ENCODE data around the gene RNLS.

The RNLS gene

DNA sequence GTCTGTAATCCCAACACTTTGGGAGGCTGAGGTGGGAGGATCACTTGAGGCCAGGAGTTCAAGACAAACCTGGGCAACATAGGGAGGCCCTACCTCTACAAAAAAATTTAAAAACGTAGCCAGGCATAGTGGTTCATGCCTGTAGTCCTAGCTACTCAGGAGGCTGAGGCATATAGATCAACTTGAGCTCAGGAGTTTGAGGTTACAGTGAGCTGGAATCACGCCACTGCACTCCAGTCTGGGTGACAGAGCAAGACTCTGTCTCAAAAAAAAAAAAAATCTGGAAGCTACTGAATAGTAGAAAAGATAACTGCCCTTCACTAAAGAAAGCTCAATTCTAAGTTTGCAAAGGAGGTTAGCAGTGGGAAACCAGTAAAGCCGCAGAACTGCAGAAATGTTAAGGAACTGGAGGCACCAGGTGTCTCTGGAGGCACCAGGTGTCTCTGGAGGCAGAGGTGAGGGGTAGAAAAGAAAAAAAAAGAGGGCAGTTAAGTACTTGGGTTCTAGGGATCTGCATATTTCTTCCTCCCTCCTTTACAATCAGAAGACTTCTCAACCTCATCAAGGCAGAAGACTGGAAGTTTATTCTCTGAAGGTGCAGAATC lies 56.5 kb downstream of the RNLS start:
- no peaks in the 10 kb centered on the region for H3K9me2 ChIP-seq (replicated peaks; ENCODE audit: insufficient read depth, low read length)
- no peaks in the 10 kb centered on the region for H3K79me2 ChIP-seq (ENCODE audit: insufficient read depth, low read length)
- TF ChIP-seq EZH2phosphoT487 (conservative IDR thresholded peaks at IDR 0.05; ENCODE audit: low read length), result no peak
- TF ChIP-seq, protein P1, sequence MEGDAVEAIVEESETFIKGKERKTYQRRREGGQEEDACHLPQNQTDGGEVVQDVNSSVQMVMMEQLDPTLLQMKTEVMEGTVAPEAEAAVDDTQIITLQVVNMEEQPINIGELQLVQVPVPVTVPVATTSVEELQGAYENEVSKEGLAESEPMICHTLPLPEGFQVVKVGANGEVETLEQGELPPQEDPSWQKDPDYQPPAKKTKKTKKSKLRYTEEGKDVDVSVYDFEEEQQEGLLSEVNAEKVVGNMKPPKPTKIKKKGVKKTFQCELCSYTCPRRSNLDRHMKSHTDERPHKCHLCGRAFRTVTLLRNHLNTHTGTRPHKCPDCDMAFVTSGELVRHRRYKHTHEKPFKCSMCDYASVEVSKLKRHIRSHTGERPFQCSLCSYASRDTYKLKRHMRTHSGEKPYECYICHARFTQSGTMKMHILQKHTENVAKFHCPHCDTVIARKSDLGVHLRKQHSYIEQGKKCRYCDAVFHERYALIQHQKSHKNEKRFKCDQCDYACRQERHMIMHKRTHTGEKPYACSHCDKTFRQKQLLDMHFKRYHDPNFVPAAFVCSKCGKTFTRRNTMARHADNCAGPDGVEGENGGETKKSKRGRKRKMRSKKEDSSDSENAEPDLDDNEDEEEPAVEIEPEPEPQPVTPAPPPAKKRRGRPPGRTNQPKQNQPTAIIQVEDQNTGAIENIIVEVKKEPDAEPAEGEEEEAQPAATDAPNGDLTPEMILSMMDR (IDR thresholded peaks at IDR 0.05; ENCODE audit: insufficient read depth, low read length, poor library complexity, severe bottlenecking), result no peak
- H3K9ac ChIP-seq (ENCODE audit: low read length), result no peak overlapping the region
- H3K4me2 ChIP-seq (ENCODE audit: low read depth, low read length, poor library complexity, severe bottlenecking), result no peak overlapping the region
- H3K36me3 ChIP-seq (ENCODE audit: low read length), result no peaks in the 10 kb centered on the region
- no peaks in the 10 kb centered on the region for H3K27me3 ChIP-seq (ENCODE audit: low read length)
- no peak overlapping the region for H3K4me3 ChIP-seq (ENCODE audit: insufficient read depth, low read length, poor library complexity, severe bottlenecking)
- no peaks in the 10 kb centered on the region for H3K9me3 ChIP-seq (ENCODE audit: insufficient read depth, low read length)
- H2AFZ ChIP-seq (ENCODE audit: low read depth, low read length, severe bottlenecking), result no peak overlapping the region
- H4K20me1 ChIP-seq (ENCODE audit: low read depth, low read length), result no peaks in the 10 kb centered on the region
- no peak overlapping the region for H3K27ac ChIP-seq (ENCODE audit: low read depth, low read length)
- H3F3A ChIP-seq (ENCODE audit: insufficient read depth), result no peaks in the 10 kb centered on the region

DNA sequence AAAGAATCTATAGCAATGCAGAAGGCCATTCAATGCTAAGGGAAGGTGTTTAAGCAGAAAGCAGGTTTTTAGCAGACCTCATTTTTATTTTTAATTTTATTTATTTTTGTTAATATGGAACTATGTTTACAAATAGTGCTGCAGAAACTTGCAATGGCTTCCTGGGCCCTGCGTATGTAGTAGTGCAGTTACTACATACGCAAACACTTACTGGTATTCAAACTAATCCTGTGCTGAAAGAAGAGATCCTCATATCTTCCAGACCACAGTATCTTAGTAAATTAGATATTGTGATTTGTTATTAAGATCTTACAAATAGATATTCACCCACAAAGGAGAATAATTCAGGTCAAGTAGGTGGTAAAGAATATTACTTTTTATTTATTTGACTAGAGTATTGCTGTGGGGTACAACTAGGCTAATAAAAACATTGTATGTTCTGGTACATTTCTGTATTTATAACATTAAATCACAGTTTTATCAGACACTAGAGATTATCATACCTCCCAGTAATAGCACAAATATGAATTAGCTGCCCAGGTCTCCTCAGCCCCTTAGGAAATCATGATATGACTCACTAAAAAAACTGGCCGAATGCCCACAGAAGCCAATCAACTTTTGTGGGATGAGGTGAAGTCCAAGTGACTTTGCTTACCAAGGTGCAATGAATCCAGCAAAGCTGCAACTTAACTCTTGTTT lies 57.6 kb downstream of the RNLS start:
- no peaks in the 10 kb centered on the region for H3K9me2 ChIP-seq (replicated peaks; ENCODE audit: insufficient read depth, low read length)
- no peaks in the 10 kb centered on the region for H3K36me3 ChIP-seq (ENCODE audit: low read length)
- no peak overlapping the region for H3K27ac ChIP-seq (ENCODE audit: low read depth, low read length)
- H3K4me2 ChIP-seq (ENCODE audit: low read depth, low read length, poor library complexity, severe bottlenecking), result no peak overlapping the region
- H3K9me3 ChIP-seq (ENCODE audit: insufficient read depth, low read length), result no peaks in the 10 kb centered on the region
- H2AFZ ChIP-seq (ENCODE audit: low read depth, low read length, severe bottlenecking), result no peak overlapping the region
- H3K79me2 ChIP-seq (ENCODE audit: insufficient read depth, low read length), result no peaks in the 10 kb centered on the region
- no peak for TF ChIP-seq EZH2phosphoT487 (conservative IDR thresholded peaks at IDR 0.05; ENCODE audit: low read length)
- TF ChIP-seq, protein P1 (IDR thresholded peaks at IDR 0.05; ENCODE audit: insufficient read depth, low read length, poor library complexity, severe bottlenecking), result no peak
- no peak overlapping the region for H3K9ac ChIP-seq (ENCODE audit: low read length)
- no peaks in the 10 kb centered on the region for H3F3A ChIP-seq (ENCODE audit: insufficient read depth)
- no peaks in the 10 kb centered on the region for H3K27me3 ChIP-seq (ENCODE audit: low read length)
- no peak overlapping the region for H3K4me3 ChIP-seq (ENCODE audit: insufficient read depth, low read length, poor library complexity, severe bottlenecking)
- no peaks in the 10 kb centered on the region for H4K20me1 ChIP-seq (ENCODE audit: low read depth, low read length)

DNA sequence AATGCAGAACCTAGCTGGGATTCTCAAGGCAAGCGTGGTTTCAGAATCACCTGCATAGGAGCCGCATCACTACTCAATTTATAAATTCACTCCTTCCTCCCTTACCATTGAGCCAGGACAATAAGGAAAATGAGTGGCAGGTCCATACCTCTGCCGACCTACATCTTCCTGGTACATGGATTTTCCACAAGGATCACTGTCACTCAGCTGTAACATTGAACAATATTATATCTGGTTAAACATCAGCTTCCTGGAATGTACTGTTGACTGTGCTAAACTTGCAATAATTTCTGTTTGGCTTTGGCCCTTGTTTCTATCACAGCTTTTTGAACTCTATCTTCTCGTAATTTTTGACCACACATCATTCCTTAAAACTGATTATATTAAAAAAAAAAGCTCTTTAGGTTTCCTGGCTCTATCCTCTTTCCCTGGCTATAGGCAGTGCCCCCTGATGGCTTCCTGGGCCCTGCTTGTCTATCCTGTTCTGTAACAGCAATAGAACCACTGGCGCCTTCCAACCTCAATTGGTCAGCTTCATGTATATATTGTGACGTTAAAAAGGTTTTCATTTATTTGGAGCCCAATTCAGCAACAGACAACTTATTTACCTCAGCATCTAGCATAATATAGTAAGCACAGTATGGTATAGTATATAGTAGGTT lies 59.2 kb downstream of the RNLS start:
- H3K79me2 ChIP-seq (ENCODE audit: insufficient read depth, low read length), result no peaks in the 10 kb centered on the region
- H3K27ac ChIP-seq (ENCODE audit: low read depth, low read length), result no peak overlapping the region
- no peak overlapping the region for H3K4me2 ChIP-seq (ENCODE audit: low read depth, low read length, poor library complexity, severe bottlenecking)
- H4K20me1 ChIP-seq (ENCODE audit: low read depth, low read length), result no peaks in the 10 kb centered on the region
- TF ChIP-seq, protein P1 (IDR thresholded peaks at IDR 0.05; ENCODE audit: insufficient read depth, low read length, poor library complexity, severe bottlenecking), result no peak
- no peak for TF ChIP-seq EZH2phosphoT487 (conservative IDR thresholded peaks at IDR 0.05; ENCODE audit: low read length)
- H3K4me3 ChIP-seq (ENCODE audit: insufficient read depth, low read length, poor library complexity, severe bottlenecking), result no peak overlapping the region
- H3K9me2 ChIP-seq (replicated peaks; ENCODE audit: insufficient read depth, low read length), result no peaks in the 10 kb centered on the region
- no peak overlapping the region for H3K9ac ChIP-seq (ENCODE audit: low read length)
- H3K36me3 ChIP-seq (ENCODE audit: low read length), result no peaks in the 10 kb centered on the region
- H3K27me3 ChIP-seq (ENCODE audit: low read length), result no peaks in the 10 kb centered on the region
- H3F3A ChIP-seq (ENCODE audit: insufficient read depth), result no peaks in the 10 kb centered on the region
- no peaks in the 10 kb centered on the region for H3K9me3 ChIP-seq (ENCODE audit: insufficient read depth, low read length)
- no peak overlapping the region for H2AFZ ChIP-seq (ENCODE audit: low read depth, low read length, severe bottlenecking)
